Measurements from ENCODE around the gene SLC16A11. TPM values are rescaled to one million over a fixed set of nuclear protein-coding genes. Genes with fewer than 3 reads are reported as not detected.
A peak's percentile ranks its signal among the peaks of the same experiment; 100 is the strongest.

Gene SLC16A11
- total RNA-seq, 1 experiment from 2014 or later = 0.48 TPM

- TF ChIP-seq IRF1 (CRISPR knock-in tag; IDR thresholded peaks at IDR 0.05) (no peak), HMGXB4 (CRISPR knock-in tag; IDR thresholded peaks at IDR 0.05) (no peak)
Observed at GRCh38 chr17:7038025-7038862, 5.6 kb downstream of the SLC16A11 start (continued).

DNA sequence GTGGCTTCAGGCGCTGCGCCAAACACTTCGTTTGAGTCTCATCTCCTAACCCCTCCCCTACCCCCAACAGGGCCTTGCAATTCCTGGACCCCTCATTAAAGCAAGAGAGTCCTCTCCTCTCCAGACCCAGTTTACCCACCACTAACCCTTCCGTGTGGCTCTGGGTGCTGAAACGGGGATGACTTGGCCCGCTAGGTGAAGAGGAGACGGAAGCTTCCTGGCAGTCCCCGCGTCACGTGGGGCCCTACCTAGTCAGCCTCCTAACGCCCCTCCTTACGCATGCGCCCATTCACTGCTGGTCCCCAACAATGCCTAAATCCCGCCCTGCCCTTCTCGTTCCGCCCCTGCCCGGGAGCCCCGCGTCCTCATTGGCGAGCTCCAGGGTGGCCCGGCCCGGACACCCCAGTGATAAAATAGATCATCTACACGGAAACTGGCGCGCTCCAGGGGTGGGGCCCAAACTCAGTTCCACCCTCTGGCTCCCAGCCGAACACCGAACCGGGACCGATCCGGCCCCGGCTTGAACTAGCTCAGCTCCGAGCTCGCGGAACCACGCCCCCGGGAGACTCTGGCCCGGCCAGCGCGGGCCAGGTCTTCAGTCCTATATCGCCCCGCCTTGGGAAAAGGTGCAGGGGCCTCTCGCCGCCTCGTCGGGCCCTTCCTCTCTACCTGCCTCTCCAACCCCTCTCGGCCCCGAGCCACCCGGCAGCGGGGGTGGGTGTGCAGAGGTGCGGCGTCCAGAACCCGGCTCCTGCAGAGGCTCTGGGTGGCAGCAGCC, 8.1 kb downstream of the SLC16A11 start, which contains the start of gene SLC16A13:
Gene SLC16A13, plus strand, starts transcription at position 425 of the 778 bp plus-strand sequence. CDS start 368 bp downstream, outside the sequence.
- ATAC-seq (peak; percentile 92), DNase-seq (ENCODE audit: low spot score) (peak; percentile 94)
- Mint-ChIP-seq H3K36me3 (no peaks in the 10 kb centered on the region), H3K9me3 (no peaks in the 10 kb centered on the region), H3K4me3 (peak within 1 kb of the TSS; percentile 94), H3K4me1 (peaks cover 20% of the 10 kb centered on the region), H3K27ac (peak within 1 kb of the TSS; percentile 87; the same call in 1 of the 2 replicates), H3K27me3 (ENCODE audit: low read depth) (peaks cover 20% of the 10 kb centered on the region)
- ChIA-PET CTCF (interaction anchor here (0.6 to 2.3 kb wide), 18 partner anchors 8 to 614 kb away, joined by 3 to 34 read pairs (median 5); partner anchors contain the start of gene BCL6B), POLR2A (interaction anchor here (0.7 to 1.2 kb wide), 11 partner anchors 8 to 301 kb away, joined by 3 to 10 read pairs (median 3); partner anchors contain the start of genes ACADVL, BCL6B and DLG4)
- peak; percentile 87 for TF ChIP-seq MAX (CRISPR knock-in tag; IDR thresholded peaks at IDR 0.05)
- TF ChIP-seq IRF1 (CRISPR knock-in tag; IDR thresholded peaks at IDR 0.05) = no peak
- TF ChIP-seq ETV6 (CRISPR knock-in tag; IDR thresholded peaks at IDR 0.05) = 0 out of 2 replicates have a peak, but pooled peaks have one; percentile 21
- TF ChIP-seq USF2 (CRISPR knock-in tag; IDR thresholded peaks at IDR 0.05) = peak; percentile 99
- TF ChIP-seq NFE2L1 (CRISPR knock-in tag; IDR thresholded peaks at IDR 0.05) = no peak
- 0 out of 2 replicates have a peak, but pooled peaks have one; percentile 55 for TF ChIP-seq ZNF232 (CRISPR knock-in tag; IDR thresholded peaks at IDR 0.05)
- no peak for TF ChIP-seq MXD4 (CRISPR knock-in tag; IDR thresholded peaks at IDR 0.05; ENCODE audit: borderline replicate concordance)
- TF ChIP-seq, protein P1, sequence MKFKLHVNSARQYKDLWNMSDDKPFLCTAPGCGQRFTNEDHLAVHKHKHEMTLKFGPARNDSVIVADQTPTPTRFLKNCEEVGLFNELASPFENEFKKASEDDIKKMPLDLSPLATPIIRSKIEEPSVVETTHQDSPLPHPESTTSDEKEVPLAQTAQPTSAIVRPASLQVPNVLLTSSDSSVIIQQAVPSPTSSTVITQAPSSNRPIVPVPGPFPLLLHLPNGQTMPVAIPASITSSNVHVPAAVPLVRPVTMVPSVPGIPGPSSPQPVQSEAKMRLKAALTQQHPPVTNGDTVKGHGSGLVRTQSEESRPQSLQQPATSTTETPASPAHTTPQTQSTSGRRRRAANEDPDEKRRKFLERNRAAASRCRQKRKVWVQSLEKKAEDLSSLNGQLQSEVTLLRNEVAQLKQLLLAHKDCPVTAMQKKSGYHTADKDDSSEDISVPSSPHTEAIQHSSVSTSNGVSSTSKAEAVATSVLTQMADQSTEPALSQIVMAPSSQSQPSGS (CRISPR knock-in tag; IDR thresholded peaks at IDR 0.05; ENCODE audit: borderline replicate concordance, low read depth) = no peak
- TF ChIP-seq, protein P2, sequence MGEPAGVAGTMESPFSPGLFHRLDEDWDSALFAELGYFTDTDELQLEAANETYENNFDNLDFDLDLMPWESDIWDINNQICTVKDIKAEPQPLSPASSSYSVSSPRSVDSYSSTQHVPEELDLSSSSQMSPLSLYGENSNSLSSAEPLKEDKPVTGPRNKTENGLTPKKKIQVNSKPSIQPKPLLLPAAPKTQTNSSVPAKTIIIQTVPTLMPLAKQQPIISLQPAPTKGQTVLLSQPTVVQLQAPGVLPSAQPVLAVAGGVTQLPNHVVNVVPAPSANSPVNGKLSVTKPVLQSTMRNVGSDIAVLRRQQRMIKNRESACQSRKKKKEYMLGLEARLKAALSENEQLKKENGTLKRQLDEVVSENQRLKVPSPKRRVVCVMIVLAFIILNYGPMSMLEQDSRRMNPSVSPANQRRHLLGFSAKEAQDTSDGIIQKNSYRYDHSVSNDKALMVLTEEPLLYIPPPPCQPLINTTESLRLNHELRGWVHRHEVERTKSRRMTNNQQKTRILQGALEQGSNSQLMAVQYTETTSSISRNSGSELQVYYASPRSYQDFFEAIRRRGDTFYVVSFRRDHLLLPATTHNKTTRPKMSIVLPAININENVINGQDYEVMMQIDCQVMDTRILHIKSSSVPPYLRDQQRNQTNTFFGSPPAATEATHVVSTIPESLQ (CRISPR knock-in tag; IDR thresholded peaks at IDR 0.05) = no peak
- TF ChIP-seq ZNF317 (CRISPR knock-in tag; IDR thresholded peaks at IDR 0.05; ENCODE audit: borderline replicate concordance, low read depth) = no peak
- no peak for TF ChIP-seq TEAD4 (CRISPR knock-in tag; IDR thresholded peaks at IDR 0.05)
- no peak for TF ChIP-seq TCF7 (CRISPR knock-in tag; IDR thresholded peaks at IDR 0.05; ENCODE audit: low read depth)
- no peak for TF ChIP-seq ZNF219 (CRISPR knock-in tag; IDR thresholded peaks at IDR 0.05; ENCODE audit: borderline replicate concordance)
- no peak for TF ChIP-seq HMGXB4 (CRISPR knock-in tag; IDR thresholded peaks at IDR 0.05)
- 0 out of 2 replicates have a peak, but pooled peaks have one; percentile 61 for TF ChIP-seq SMAD3 (CRISPR knock-in tag; IDR thresholded peaks at IDR 0.05; ENCODE audit: borderline replicate concordance)
- TF ChIP-seq, protein P3, sequence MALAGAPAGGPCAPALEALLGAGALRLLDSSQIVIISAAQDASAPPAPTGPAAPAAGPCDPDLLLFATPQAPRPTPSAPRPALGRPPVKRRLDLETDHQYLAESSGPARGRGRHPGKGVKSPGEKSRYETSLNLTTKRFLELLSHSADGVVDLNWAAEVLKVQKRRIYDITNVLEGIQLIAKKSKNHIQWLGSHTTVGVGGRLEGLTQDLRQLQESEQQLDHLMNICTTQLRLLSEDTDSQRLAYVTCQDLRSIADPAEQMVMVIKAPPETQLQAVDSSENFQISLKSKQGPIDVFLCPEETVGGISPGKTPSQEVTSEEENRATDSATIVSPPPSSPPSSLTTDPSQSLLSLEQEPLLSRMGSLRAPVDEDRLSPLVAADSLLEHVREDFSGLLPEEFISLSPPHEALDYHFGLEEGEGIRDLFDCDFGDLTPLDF (CRISPR knock-in tag; IDR thresholded peaks at IDR 0.05) = no peak
- no peak; the same call in 1 of the 2 replicates for TF ChIP-seq KAT7 (CRISPR knock-in tag; IDR thresholded peaks at IDR 0.05; ENCODE audit: borderline replicate concordance)
- TF ChIP-seq ZNF138 (CRISPR knock-in tag; conservative IDR thresholded peaks at IDR 0.05) = peak; percentile 49; the same call in 1 of the 2 replicates
- no peak for TF ChIP-seq FOXP1 (CRISPR knock-in tag; IDR thresholded peaks at IDR 0.05; ENCODE audit: borderline replicate concordance)
- 0 out of 2 replicates have a peak, but pooled peaks have one; percentile 38 for TF ChIP-seq MYBL2 (CRISPR knock-in tag; IDR thresholded peaks at IDR 0.05)
